ENCODE results near the gene SLCO2A1.
"Not testable (repeated sequence)": the region's sequence is repeated elsewhere in the genome, so short reads cannot be mapped to it uniquely, and the experiment has no call there.

SLCO2A1 gene

GRCh38 chr3:134029734-134030378 is at the start of gene SLCO2A1:
TSS of gene SLCO2A1 (minus strand) at chr3:134029925. CDS start at chr3:134029802, 123 bp downstream.
- no peak for DNase-seq

- no peak for DNase-seq
Observed at GRCh38 chr3:134079111-134079547, 49.4 kb upstream of the SLCO2A1 start.

DNA sequence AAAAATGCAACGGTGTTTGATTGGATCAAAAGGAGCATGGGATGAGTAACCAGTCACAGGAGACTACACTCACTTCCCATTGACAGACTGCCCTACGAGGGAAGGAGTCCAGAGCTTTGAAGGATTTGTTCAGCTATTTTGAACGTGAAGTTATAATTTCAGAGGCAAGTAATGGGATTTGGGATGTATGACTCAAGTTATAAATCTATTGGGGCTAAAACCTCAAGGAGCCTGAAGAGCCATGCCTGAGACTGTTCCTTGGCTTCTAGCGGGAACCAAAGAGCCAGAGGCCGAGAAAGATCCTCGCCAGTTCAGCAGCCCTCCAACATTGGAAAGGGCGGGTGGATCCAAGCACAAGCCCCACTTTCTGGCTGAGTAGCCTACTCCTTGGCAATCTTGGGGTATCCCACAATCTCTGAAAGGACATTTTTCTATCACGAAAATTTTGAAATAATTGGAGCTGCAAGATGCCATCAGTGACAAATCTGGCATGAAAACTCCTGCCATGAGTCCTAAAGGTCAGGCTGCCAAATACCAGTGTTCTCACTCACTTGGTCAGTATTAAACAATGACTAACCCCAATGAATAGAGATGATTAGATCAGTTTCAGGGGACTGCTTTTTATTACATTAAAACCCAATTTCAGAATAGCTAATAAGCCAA is 48.6 kb upstream of the SLCO2A1 start:
- DNase-seq, result no peak

DNA sequence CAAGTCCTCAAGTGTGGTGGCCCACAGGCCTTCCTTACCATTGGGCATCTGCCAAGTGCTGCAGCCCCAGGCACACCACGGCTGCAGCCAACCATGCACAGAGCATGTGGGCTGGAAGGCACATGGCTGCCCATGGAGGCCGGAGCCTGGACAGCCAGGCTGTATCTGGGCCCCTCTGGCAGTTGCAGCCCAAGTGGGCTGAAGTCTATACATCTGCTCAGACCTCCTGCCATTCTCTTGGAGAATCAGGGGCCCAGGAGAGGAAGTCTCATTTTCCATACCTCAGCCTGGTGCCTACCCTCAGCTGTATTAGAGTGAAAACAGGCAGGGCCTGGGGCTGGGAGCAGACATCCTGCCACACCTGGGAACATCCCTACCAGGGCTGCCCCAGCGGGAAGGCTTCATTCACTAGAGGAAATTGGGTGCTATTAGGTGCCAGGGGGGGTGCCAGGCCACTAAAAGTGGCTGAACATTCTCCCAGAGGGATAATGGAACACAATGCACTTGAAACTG is 48.0 kb upstream of the SLCO2A1 start:
- DNase-seq, result no peak

DNA sequence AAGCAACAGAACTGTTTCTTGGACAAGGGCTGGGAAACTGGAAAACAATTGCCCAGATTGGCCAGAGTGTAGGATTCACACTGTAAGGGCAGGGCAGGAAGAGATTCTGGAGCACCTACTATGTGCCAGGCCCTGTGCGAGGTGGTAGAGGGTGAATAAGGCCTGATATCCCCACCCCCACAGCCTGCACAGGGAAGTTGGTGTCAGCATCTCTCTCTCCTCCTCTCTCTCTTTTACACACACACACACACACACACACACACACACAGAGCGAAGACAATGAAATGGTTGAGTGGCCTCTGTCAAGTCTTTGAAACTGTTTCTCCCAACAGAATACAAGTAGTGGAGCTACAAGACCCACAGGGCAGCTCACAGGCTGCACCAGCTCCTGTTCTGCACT is 47.1 kb upstream of the SLCO2A1 start:
- no peak for DNase-seq

GRCh38 chr3:134075846-134076245 is 46.1 kb upstream of the SLCO2A1 start:
- DNase-seq, result no peak

DNA sequence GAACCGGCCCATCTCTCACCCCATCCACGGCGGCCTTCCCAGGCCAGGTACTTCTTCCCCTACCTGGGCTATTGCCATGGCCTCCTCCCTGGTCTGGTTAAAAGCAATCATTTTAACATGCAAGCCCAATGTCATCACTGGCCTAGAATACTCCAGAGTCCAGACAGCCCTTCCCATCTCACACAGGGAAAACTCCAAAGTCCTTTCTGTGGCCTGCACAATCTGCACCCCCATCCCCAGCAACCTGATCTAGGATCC is 45.8 kb upstream of the SLCO2A1 start:
- DNase-seq, result no peak

DNA sequence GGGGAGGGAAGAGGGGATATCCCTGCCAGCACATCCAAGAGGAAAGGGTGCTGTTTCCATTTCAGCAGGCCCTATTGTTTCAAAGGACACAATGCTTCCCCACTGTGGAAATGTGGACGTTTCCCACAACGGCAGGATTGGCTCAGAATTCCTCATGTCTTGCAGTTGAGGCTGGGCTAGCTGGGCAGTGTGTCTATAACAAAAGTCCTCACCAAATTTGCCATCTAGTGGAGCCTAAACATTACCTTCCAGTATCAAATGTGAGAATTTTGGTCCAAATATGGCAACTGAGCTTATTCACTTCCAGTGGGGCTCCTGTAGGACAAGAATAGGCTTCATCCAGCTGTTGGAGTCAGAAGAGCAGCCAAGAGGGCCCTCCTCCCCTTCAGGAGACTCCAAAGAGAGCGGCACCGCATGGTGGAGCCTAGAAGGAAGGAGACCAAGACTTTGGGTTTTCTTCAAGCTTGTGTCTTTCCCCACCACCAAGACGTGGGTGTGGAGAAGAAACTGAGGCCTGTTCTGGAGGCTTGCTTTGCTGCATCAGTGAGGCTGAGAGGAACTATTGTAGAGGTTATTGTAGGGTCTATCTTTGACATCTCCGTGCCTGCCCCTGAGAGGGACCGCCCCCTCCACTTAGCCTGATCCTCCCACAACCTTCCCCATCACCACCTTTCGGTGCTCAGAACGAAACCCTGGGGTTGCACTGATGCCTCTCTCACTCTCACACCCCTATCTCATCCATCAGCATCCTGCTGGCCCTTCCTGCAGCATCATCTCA is 45.3 kb upstream of the SLCO2A1 start:
- DNase-seq, result no peak

GRCh38 chr3:134074001-134074789 is 44.5 kb upstream of the SLCO2A1 start:
- DNase-seq, result no peak

GRCh38 chr3:134073583-134073945 is 43.8 kb upstream of the SLCO2A1 start:
- no peak for DNase-seq

DNA sequence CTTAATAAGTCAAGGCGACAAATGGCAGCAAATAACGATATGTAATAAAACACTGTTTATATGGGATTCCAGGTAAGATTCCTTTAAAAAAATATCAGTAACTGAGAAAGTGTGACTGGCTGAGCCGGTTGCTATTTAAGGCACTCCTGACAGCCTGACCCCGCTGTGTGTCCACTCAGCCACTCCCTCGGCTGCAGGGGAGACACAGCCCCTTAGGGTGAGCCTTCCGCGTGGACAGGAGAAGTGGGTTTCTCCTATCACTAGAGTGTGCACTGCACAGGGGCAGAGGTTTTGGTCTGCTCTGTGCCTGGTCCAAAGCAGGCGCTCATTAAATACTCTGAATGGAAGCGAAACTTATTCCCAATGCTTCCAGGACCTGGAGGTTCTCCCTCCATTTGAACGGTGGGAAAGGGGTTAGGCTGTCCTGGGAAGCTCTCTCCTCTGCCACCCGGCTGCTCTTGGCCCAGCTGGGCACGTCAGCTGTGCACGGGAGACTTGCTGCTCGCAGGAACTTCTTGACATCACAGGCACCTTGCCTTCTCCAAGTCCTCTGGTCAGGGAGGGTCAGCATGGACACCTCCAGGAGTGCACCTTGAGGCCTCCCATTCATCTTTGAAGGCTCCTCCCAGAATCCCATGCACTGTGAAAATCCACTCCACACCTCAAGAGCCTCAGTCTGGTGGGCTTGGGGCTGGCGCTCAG is 43.3 kb upstream of the SLCO2A1 start:
- DNase-seq, result no peak

DNA sequence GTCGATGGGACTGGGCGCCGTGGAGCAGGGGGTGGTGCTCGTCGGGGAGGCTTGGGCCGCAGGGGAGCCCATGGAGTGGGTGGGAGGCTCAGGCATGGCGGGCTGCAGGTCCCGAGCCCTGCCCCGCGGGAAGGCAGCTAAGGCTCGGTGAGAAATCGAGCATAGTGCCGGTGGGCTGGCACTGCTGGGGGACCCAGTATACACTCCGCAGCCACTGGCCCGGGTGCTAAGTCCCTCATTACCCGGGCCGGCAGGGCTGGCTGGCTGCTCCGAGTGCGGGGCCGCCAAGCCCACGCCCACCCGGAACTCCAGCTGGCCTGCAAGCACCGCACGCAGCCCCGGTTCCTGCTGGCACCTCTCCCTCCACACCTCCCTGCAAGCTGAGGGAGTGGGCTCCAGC is 40.6 kb upstream of the SLCO2A1 start:
- DNase-seq, result not testable (repeated sequence)

DNA sequence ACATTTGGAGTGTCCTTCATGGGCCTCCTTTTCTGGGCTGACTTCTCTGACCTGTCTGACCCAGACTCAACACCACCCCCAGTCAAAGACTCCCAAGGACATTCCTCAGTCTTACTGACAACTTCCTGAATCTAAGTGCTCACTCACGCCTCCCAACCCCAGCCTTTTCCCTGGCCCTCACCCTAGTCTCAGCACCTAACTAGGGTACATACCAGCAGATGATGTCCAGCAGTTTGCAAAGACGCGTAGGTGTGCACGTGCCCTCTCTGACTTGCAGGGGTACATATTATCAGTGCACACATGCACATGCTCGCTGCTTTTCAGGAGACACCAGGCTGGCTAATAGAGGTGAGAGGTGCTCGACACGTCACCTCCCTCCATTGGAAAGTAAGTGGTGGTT is 38.7 kb upstream of the SLCO2A1 start:
- DNase-seq, result no peak

- DNase-seq, result no peak
Observed at GRCh38 chr3:134067531-134068161, 37.9 kb upstream of the SLCO2A1 start.

GRCh38 chr3:134066651-134067530 is 37.2 kb upstream of the SLCO2A1 start:
- no peak for DNase-seq

GRCh38 chr3:134066158-134066541 is 36.4 kb upstream of the SLCO2A1 start:
- DNase-seq, result no peak

DNA sequence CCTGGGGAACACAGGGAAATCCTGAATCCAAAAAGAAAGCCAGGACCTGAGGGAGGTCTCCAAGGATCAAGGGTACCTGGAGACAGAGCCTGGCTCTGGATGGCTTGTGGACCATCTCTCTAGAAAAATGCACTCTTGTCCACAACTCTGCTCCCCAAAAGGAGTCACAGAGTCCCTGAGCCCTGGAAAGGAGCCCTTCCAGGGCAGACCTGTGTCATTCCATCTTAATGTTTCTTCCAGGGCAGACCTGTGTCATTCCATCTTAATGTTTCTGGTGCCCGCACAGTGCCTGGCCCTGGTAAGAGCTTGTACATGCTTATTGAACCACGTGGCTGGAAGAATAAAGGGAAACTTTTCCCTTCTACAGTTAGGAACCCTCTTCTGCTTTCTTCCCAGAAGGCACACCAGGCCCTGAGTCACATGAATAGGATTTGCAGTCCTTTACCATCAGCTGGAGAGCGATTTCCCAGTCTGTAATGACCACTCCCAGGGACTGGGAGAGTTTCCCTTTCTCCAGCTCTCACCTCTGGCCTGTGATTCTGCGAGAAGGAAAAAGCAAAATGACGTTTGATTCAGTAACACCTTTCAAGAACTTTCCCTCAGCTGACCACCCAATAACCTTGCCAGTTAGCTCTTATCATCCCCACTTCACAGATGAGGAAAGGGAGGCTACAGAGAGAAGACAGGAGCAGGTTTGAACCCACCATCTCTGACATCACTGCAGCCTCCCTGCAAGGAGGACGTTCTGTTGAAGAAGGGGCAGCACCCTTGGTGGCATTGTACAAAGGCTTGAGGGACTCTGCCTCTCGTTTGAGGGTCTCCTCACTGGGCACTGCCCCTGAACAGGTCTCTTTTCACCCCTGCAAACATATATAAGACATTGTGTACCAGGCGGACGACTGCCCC is 35.8 kb upstream of the SLCO2A1 start:
- no peak for DNase-seq

- no peak for DNase-seq
Observed at GRCh38 chr3:134064081-134064480, 34.4 kb upstream of the SLCO2A1 start.

DNA sequence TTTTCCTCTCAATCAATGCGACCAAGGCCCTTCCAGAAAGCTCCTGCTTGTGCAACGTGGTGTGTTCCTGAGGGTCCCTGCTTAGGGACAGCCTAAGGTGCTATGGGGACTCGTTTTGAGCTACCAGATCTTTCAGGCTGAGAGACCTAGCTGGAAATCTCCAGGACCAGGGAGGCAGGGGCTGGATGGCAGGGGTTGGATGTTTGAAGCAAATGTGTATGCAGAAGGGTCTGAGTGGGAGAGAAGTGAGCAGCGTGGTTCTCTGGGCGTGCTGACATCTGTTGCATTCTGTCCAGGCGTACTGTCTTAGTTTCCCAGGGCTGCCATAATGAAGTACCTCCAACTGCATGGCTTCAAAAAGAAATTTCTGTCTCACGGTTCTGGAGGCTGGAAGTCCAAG is 31.7 kb upstream of the SLCO2A1 start:
- no peak for DNase-seq

Measured in CD4-positive, alpha-beta T cell treated with Interleukin-17A for 4 hours (primary cell).